AG04449 (cell line): ENCODE results near the gene MATN1.

Experiments
- CTCF ChIA-PET: fragments of 350-600 bp; formaldehyde crosslinking; extraction: SDS; loops from one replicate; lab custom pipeline; 2021; ENCODE audit warnings: antibody characterized with exemption; lab: Yijun Ruan, JAX
- POLR2A ChIA-PET: fragments of 400-600, 350-600 bp; formaldehyde crosslinking; extraction: SDS; loops from one replicate; lab custom pipeline; 2020; ENCODE audit warnings: antibody characterized with exemption, inconsistent platforms; lab: Yijun Ruan, JAX
- DNase-seq: peaks from one replicate; pipeline ENCODE4 v3.0.0-alpha.2; 2010; ENCODE audit warnings: low read depth, low spot score
- H3K4me3 ChIP-seq: 2 replicates; pipeline ENCODE4 v1.5.1; 2011; ENCODE audit warnings: low read depth, mild to moderate bottlenecking, control low read depth, low read length
- TF ChIP-seq, protein P1 (sequence below): IDR thresholded peaks from one replicate; pipeline ENCODE4 v1.5.1; 2011; ENCODE audit warnings: mild to moderate bottlenecking, moderate library complexity, low read length, control low read depth, inconsistent platforms; ENCODE audit not compliant: insufficient read depth; ENCODE audit errors: missing control alignments

The MATN1 gene

DNA sequence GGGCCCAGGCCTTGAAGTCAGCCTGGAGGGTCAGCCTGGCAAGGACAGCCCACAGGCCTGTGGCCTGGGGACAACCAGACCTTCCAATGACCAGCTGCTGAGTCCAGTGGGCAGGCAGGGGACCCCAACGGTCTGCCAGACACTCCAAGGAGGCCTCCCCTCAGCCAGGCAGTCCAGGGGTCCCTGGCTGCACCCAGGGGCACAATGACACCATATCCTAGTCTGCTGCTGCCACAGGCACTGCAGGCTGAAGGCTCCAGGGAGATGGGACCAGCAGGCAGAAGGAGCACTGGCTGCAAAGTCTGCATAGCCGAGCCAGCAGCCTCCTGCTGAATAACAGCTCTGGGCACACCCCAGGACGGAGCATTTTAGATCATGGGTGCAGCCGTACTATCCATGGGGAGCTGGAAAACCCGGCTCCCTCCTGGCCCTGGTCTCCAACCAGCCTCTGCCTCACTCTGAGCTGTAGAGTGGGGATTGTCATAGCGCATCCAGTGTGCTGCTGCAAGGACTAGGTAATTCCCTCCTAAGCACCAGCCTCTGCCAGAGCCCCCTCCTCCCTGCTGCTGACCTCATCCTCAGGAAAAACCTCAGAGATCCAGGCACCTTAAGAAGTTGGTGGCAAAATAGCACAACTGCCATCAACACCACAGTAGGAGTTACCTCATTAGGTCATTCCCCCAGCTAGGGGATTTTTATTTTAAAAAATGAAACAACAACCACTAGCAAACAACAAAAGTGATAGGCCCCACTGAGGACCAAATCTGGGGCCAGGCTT lies 39.0 kb upstream of the MATN1 start:
- POLR2A ChIA-PET: interaction anchor here (1.7 kb wide), 1 partner anchor 35 kb away, joined by 5 read pairs; no protein-coding TSS in a partner anchor
- TF ChIP-seq, protein P1, sequence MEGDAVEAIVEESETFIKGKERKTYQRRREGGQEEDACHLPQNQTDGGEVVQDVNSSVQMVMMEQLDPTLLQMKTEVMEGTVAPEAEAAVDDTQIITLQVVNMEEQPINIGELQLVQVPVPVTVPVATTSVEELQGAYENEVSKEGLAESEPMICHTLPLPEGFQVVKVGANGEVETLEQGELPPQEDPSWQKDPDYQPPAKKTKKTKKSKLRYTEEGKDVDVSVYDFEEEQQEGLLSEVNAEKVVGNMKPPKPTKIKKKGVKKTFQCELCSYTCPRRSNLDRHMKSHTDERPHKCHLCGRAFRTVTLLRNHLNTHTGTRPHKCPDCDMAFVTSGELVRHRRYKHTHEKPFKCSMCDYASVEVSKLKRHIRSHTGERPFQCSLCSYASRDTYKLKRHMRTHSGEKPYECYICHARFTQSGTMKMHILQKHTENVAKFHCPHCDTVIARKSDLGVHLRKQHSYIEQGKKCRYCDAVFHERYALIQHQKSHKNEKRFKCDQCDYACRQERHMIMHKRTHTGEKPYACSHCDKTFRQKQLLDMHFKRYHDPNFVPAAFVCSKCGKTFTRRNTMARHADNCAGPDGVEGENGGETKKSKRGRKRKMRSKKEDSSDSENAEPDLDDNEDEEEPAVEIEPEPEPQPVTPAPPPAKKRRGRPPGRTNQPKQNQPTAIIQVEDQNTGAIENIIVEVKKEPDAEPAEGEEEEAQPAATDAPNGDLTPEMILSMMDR: no peak
- CTCF ChIA-PET: interaction anchor here (0.9 to 11.7 kb wide), 5 partner anchors 16 to 152 kb away, joined by 3 to 221 read pairs (median 8); partner anchors contain the start of gene MATN1
- no peak for DNase-seq
- no peak overlapping the region for H3K4me3 ChIP-seq

DNA sequence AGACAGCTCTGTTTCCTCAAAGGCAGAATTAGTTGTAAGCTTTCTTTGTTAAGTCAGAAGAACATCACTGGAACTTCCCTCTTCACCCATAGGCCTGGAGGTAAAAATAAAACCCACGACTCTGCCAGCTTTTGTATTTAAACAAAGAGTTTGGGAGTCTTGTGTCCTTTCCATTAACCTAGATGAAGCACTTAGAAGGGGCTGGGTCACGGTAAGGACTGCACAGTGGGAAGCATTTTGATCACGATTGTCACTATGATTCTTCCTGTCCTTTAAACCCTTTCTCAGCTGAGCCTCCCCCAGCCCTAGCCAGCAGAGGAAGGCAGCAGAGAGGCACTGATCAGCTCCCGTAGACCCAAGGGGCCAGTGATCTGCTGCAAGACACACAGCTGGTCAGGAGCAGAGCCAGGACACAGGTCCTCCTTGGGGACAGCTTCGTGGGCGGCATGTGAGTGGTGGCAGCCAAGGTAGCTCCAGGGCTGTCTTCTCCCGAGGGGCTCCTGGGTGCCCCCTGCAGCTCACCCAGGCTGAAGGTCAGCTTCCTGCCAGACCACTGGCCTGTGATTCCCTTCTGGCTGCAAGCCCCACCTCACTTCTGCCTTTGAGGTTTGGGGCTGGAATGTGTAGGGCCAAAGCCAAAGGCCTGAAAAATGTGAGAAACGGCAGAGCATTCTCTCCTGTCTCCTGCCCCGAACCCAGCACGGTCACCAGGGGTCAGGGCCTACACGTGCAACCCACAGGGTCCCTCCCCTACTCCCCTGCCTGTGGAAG lies 38.2 kb upstream of the MATN1 start:
- no peak for DNase-seq
- ChIA-PET CTCF (interaction anchor here (1.2 to 11.7 kb wide), 7 partner anchors 17 to 41 kb away, joined by 3 to 221 read pairs (median 6); partner anchors contain the start of gene MATN1), POLR2A (interaction anchor here (1.7 kb wide), 1 partner anchor 34 kb away, joined by 5 read pairs; no protein-coding TSS in a partner anchor)
- TF ChIP-seq, protein P1: no peak
- H3K4me3 ChIP-seq: no peak overlapping the region

DNA sequence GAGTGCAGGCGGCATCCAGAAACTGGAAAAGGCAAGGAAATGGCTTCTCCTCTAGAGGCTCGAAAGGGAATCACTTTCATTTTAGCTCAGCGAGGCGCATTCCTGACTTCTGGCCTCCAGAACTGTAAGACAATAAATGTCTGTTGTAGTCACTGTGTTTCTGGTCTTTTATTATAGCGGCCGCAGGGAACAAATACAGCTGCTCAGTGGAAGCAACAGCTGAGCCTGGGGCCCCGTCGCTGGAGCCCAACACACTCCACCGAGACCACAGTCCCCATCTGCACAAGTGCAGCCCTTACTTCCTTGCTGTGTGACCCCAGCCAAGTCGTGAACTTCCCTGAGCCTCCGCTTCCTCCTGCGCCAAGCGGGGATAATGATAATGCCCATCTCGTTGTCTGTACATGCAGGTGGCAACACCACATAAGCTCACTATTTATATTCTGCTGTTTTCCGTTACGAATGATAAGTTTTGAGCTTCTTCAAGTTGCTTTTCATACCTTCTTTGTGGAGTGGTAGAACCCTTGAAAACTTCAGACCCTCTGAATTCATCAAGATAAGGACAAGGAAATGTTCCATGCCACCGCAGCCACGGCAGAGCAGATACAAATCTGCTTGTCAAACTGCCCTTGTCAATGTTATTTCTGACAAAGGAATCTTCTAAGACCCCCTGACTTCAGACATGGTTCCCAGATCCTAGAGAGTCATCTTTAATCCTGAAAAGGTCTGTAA lies 37.4 kb upstream of the MATN1 start:
- TF ChIP-seq, protein P1: no peak
- DNase-seq: no peak
- POLR2A ChIA-PET: no interaction called here
- no peak overlapping the region for H3K4me3 ChIP-seq
- CTCF ChIA-PET: interaction anchor here (1.2 to 11.7 kb wide), 8 partner anchors 18 to 151 kb away, joined by 3 to 221 read pairs (median 6); partner anchors contain the start of gene MATN1

DNA sequence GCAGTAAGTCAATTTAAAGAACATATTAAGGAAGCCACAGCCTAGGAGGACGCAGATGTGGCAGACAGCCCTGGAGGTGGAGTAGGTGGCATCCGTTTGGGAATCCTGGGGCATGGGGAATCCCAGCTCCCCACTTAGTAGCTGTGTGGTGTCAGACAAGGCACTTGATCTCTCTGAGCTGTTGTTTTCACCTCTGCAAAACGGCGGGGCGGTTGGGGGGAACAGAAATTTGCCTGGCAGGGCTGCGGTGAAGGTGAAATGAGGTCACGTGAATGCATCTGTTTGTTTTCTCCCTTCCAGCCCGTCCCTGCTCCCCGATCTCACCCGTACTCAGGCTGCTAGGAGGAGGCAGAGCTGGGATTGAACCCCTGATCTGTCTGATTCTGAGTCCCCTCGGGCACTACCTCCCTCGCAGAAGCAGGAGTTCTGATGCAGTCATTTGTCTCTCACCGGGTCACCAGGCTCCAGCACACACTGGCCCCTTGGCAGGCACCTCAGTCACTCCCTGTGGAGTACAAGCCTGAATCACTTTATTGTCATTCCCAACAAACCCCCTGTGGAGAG lies 36.4 kb upstream of the MATN1 start:
- no peak for DNase-seq
- CTCF ChIA-PET: interaction anchor here (1.4 to 11.7 kb wide), 5 partner anchors 17 to 152 kb away, joined by 3 to 221 read pairs (median 12); no protein-coding TSS in a partner anchor
- TF ChIP-seq, protein P1: no peak
- H3K4me3 ChIP-seq: no peak overlapping the region
- POLR2A ChIA-PET: no interaction called here

DNA sequence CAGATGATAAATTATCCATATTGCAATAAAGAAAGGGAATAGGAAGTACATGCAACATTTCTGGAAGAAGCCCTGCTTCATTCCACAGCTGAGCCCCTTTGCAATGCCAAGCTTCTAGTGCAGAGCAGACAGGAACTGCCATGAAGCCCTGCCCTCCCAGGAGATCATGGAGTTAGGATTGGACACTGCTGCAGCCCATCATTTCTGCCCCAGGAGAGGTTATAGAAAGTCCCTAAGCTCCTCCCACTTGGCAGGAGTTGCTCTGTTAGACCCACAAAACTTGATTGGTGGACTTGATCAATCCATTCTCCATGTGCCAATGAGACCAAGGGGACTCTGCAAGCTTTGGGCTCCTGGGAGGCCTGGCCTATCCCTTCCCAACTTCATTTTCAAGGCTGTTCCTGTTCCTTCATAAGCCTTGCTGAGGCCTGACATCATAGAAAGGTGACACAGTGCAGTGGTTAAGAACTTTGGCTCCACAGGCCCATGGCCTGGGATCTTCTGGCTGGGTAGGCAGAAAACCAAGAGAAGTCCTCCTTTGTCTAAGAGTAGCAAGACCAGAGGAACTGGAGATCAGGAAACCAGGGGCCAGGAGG lies 35.5 kb upstream of the MATN1 start:
- TF ChIP-seq, protein P1: no peak
- CTCF ChIA-PET: interaction anchor here (1.3 to 7.6 kb wide), 6 partner anchors 10 to 153 kb away, joined by 4 to 83 read pairs (median 9); partner anchors contain the start of gene MATN1
- no peak overlapping the region for H3K4me3 ChIP-seq
- POLR2A ChIA-PET: no interaction called here
- no peak for DNase-seq
